GM13976 (cell line): ENCODE results near the gene PLCB1.
A peak's percentile ranks its signal among the peaks of the same experiment; 100 is the strongest.

Experiments
- DNase-seq: peaks from one replicate; pipeline ENCODE4 v3.0.0; 2012; ENCODE audit warnings: low spot score
- CTCF ChIP-seq: IDR thresholded peaks from 2 replicates; pipeline ENCODE4 v1.5.1; 2012; ENCODE audit warnings: borderline replicate concordance, mild to moderate bottlenecking; ENCODE audit not compliant: insufficient read depth; ENCODE audit errors: extremely low read depth, missing control alignments, control extremely low read depth
- in situ Hi-C: fragments of 300-500 bp; cut with MboI; formaldehyde crosslinking; loops from one replicate; pipeline ENCODE4 v1.12.0; 2022; ENCODE audit warnings: low sequenced_read_pairs, mixed read lengths, inconsistent platforms; ENCODE audit not compliant: unreplicated experiment

PLCB1 gene

GRCh38 chr20:8723296-8723695 lies 591.2 kb downstream of the PLCB1 start:
- no peak for DNase-seq
- no peak for TF ChIP-seq CTCF
- in situ Hi-C loops: loop anchor here (25.0 kb wide), 1 partner anchor 586 kb away; the partner anchor contains the start of gene PLCB1

DNA sequence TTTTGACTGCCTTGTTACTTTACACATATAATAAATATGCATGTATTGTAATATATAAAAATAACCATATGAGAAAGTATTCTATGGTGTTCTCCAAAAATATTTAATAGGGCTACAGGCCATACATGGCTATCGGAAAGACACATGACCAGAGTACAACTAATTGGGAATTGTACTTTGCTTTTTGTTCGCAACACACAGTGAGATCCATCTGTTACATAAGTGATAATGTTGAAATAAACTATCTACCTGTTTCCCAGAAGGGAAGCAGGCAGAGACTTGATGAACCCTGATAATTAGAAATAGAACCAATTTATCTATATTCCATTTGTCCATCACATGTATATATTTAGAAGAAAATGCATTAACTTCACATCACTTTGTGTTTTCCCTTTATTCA lies 592.8 kb downstream of the PLCB1 start:
- no peak for TF ChIP-seq CTCF
- no peak for DNase-seq
- in situ Hi-C loops: loop anchor here (25.0 kb wide), 1 partner anchor 588 kb away; the partner anchor contains the start of gene PLCB1

DNA sequence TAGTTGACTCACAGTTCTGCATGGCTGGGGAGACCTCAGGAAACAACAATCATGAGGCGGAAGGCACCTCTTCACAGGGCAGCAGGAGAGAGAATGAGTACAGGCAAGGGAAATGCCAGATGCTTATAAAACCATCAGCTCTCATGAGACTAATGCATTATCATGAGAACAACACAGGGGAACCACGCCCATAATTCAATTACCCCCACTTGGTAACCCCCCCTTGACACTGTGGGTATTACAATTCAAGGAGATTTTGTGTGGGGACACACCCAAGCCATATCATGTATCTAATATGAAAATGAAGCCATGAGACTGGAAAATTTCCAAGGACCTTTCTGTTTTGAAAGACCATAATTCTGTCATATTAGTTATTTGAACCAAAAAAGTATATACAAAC lies 594.4 kb downstream of the PLCB1 start:
- in situ Hi-C loops: no loop called here
- TF ChIP-seq CTCF: no peak
- DNase-seq: no peak

- no peak for DNase-seq
- in situ Hi-C loops: no loop called here
- no peak for TF ChIP-seq CTCF
Measured at GRCh38 chr20:8735014-8735413, 602.9 kb downstream of the PLCB1 start.

- DNase-seq: no peak
- in situ Hi-C loops: no loop called here
- no peak for TF ChIP-seq CTCF
Measured at GRCh38 chr20:8735674-8736073, 603.6 kb downstream of the PLCB1 start.

- in situ Hi-C loops: no loop called here
- peak; percentile 13 for DNase-seq
- no peak for TF ChIP-seq CTCF
Measured at GRCh38 chr20:8740265-8740664, 608.2 kb downstream of the PLCB1 start.
